HG02943 (cell line): ENCODE measurements around the gene CSNK1G3.
"Not testable (repeated sequence)": the region's sequence is repeated elsewhere in the genome, so short reads cannot be mapped to it uniquely, and the experiment has no call there.

Source experiments
- ATAC-seq: cut with Tn5 transposase; IDR thresholded peaks from one replicate; pipeline ENCODE4 v1.9.1; 2021; ENCODE audit warnings: mild to moderate bottlenecking, low read depth, moderate library complexity; ENCODE audit not compliant: unreplicated experiment

The CSNK1G3 gene

DNA sequence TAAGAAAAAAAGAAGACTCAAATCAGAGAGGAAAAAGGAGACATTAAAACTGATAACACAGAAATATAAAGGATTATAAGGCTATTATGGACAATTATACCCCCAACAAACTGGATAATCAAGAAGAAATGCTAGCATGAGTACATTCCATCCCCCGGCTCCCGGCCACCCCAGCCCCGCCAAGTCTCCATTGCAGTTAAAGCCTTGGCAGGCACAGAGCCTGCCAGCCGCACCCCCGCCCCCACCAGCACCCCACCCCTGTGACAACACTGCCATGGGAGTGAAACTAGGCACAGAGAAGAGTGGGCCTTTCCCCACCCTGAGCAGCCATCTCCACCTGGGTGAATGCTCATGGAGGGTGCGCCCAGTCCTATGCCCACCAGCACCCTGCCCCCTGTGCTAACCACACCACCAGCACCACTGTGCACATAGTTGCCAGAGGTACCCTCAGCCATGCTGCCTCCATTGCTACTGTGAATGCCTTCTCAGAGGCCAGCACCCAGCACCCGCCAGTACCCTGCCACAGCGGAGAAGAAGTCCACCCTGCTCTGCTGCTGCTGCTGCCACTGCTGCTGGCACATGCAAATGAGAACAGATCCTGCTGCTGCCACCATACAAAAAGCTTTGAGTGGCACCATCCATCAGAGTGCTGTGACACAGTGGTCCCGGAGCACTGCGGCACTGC, 117.0 kb downstream of the CSNK1G3 start:
- ATAC-seq = no peak

DNA sequence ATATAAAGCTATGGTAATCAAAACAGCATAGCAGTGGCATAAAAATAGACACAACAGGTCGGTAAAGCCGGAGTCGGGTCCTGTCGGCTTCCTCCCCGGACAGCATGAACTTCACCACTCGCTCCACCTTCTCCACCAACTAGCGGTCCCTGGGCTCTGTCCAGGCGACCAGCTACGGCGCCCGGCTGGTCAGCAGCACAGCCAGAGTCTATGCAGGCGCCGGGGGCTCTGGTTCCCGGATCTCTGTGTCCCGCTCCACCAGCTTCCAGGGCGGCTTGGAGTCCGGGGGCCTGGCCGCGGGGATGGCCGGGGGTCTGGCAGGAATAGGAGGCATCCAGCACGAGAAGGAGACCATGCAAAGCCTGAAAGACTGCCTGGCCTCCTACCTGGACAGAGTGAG, 124.0 kb downstream of the CSNK1G3 start:
- no peak for ATAC-seq

DNA sequence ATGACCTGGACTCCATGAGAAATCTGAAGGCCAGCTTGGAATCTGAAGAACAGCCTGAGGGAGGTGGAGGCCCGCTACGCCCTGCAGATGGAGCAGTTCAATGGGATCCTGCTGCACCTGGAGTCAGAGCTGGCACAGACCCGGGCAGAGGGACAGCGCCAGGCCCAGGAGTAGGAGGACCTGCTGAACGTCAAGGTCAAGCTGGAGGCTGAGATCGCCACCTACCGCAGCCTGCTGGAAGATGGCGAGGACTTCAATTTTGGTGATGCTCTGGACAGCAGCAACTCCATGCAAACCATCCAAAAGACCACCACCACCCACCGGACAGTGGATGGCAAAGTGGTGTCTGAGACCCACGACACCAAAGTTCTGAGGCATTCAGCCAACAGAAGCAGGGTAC, 125.1 kb downstream of the CSNK1G3 start:
- not testable (repeated sequence) for ATAC-seq

DNA sequence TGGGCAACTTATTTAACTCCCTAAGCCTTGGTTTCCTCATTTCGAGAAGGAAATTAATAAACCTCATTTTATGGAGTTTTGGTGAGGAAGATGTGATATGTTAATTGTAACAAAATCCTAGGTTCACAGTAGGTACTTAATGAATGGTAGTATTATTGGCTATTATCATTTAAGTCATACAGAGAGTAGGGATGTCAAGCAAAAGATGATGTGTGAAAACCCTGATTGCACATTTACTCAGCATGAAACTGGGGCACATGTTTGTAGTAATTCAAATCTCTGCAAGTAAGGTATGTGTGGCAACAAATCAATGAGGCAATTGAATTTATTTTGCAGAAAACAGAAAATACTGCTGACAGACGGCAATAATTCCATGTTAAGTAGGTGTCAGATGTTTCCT, 127.3 kb downstream of the CSNK1G3 start:
- ATAC-seq = no peak

DNA sequence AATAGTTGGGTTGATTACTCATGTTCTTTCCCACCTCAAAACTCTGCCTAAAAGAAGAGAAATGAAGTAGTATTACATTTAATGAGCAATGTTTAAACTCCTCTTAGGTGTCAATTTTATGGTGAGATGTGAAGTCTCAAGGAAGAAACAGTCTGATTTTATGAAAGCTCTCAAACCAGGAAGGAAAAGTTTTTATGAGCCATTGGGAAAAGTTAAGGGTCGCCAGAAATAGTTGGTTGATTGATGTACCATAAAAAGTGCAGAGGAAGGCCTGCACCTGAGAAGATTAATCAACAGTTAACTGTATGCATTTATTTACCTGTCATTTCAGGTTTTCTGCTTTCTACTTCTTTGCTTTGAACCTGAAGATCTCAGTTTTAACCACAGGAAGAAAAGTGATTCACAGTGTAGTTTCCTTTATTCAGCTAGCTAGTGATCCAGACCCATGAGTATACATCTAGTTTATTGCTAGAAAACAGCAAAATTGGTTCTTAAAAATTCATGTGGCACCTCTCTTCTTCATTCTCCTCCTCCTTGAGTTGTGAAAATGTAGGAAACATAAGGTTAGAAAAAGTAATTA, 133.1 kb downstream of the CSNK1G3 start:
- ATAC-seq = no peak

DNA sequence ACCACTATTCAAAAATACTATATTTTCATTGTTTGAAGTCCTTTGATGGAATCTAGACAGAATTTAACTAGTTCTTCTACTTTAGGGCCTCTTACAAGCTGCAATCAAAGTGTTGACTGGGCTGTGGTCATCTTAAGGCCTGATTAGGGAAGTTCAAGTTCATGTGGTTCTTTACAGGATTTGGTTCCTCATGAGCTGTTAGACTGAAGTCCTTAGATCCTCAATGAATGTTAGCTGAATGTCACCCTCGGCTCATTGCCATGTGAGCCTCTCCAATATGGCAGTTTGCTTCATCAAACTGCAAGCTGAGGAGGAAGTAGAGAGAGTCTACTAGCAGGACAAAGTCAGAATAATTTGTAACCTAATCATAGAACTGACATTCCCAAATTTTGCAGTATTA, 135.1 kb downstream of the CSNK1G3 start:
- no peak for ATAC-seq

DNA sequence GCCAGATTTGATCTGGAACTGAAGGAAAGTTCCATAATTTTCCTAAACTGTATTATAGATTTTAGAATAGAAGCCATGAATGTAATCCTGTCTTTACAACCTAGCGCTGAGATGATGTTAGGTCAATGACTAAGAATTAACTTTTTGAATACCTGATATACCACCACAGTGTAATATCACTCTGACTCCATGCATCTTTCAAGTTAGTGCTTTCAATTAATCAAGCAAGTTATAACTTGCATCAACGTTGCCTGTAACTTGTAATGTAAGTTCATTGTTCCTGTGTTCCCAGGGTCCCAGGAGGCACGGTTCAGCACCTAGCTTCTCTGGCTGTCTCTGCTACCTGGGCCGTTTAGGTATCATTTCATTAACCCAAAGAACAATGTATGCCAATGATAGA, 139.3 kb downstream of the CSNK1G3 start:
- no peak for ATAC-seq

DNA sequence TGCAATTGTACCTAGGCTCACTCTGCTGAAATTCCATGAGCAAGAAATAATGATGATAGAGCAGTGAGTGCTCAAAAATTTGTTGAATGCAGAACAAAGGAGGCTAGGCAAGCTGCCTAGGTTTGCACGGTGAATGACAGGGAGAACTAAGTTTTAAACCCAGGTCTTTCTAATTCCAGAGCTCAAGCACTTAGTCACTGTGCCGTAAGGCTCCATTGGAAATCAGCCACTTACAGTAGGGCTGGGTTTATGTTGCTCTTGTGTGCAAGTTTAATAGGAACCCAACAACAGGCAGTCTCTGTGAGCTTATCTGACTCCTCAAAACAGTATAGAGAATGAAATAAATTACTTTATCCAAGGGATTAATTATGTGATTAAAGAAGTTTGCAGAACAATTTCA, 147.0 kb downstream of the CSNK1G3 start:
- no peak for ATAC-seq

DNA sequence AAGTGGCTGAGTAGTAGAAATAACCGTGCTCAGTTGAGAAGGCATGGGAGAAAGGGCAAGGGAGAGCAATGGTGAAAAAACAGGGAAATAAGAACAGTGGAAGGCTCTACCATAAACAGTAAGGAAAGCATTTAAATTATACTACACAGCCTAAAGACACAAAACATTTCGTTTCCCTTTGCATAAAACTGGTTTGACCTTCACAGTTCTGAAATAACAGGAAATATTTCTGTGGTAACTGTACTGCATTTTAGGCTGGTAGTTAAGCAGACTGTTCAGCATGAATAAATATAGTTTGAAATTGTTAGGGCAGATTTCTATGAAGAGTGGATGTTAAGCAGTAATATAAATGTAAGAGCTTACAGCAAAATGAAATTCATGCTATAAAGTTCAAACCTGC, 147.5 kb downstream of the CSNK1G3 start:
- no peak for ATAC-seq

DNA sequence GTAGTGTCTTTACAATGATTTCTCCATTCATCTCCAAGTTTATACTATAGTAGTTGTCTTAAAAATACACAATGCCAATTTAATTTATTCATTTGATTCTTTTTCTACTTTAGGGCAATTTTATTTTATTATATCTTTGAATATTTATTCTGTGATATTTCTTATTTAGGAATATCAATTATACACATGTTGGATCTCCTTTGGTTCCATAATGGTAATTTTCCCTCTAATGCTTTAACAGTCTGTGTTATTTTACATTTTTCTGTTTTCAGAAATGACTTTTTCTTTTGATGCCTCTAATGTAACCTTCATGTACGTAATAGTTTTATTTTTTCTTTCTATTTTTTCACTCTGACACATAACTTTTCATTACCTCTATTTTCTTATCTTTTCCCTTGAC, 153.0 kb downstream of the CSNK1G3 start:
- ATAC-seq = no peak

DNA sequence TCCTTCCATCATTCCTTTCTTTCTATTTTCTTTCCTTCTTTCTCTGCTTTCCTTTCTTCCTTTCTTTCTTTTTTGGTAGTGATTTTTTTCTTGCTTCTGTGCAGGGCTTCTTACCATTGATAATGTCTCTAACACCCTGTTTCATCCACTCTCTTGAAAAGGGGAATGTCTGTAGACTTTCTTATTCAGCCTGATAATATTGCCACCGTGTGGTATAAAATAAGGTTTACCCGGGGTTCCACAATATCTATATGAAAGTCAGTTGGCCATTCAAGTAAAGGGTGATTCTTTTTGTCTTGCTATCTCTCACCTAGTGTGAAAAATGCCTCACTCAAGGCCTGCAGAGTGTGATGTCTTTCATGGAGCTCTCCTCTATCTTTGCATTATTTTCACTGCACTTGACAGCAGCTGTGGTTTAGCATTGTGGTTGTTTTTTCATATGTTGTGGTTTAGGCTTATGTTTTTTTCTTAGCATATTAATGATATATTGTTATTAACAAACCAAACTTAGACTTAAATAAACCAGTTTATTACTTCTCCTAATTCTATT, 153.9 kb downstream of the CSNK1G3 start:
- no peak for ATAC-seq
